Measurements from ENCODE around the gene DLG1. TPM values are rescaled to one million over a fixed set of nuclear protein-coding genes. Genes with fewer than 3 reads are reported as not detected.

DLG1 gene
- total and polyA plus RNA-seq, 2 of the 4 experiments (the other 2 are of a cell fraction) = 21.2 to 57.7 TPM

DNA sequence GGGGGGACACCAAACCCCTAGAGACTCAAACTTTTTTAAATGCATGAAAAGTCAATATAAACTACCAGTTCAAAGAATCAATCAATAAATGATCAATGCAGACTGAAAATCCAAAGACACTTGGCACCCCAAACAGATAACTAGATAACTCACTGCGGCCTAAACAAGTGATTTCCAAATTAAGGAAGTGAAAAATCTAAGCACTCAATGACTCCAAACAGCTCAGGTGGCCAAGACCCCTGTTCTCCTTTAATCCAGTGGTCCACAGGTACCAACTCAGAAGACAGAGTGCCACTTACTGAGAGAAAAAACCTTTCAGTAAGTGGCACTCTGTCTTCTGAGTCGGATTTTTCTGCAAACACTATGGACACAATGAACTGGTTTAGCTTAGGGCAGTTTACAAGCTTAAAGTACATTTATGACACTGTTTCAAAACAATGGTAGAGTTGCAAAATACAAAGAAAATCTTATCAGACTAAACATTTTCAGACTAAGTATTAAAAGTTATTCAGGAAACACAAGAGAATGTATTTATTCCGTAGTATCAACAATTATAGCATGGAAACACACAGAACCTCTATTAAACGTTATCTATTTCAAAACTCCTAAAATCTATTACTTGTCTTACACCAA lies 4.7 kb downstream of the DLG1 start:
- H3K4me2 ChIP-seq (ENCODE audit: low read depth, low read length) = no peak overlapping the region
- WGBS, 2 experiments (ENCODE audit: extremely low coverage in 2 of 2, insufficient read length in 1 of 2) = no CpG with 5 or more reads among the region's 4 CpGs
- ChIA-PET POLR2A (ENCODE audit: unreplicated experiment) (no interaction called here), CTCF (no interaction called here)
- peaks cover 8% of the 10 kb centered on the region for H3K36me3 ChIP-seq (ENCODE audit: control insufficient read depth, insufficient read depth, low read length)
- no peak overlapping the region for H3K27ac ChIP-seq (ENCODE audit: insufficient read depth, low read length)
- no peak overlapping the region for H2BK5ac ChIP-seq (ENCODE audit: low read depth, low read length, poor library complexity, severe bottlenecking)
- no peak overlapping the region for H3K4ac ChIP-seq (ENCODE audit: low read depth, low read length)
- H2AK5ac ChIP-seq (ENCODE audit: low read depth, low read length) = no peak overlapping the region
- ATAC-seq (ENCODE audit: low read depth) = no peak
- H4K20me1 ChIP-seq (ENCODE audit: insufficient read depth, low read length) = peaks cover 15% of the 10 kb centered on the region; the same call in 1 of the 2 replicates
- intact Hi-C loops (cut with micrococcal nuclease) = no loop called here
- dilution Hi-C loops (cut with HindIII; ENCODE audit: low sequenced_read_pairs, unreplicated experiment) = no loop called here
- no peak overlapping the region for H2AFZ ChIP-seq (replicated peaks; ENCODE audit: low read length, poor library complexity)
- no peak overlapping the region for H2BK20ac ChIP-seq (ENCODE audit: low read depth, low read length)
- TF ChIP-seq BHLHE40 (IDR thresholded peaks at IDR 0.05; ENCODE audit: low read depth, low read length) (no peak), POLR2A (IDR thresholded peaks at IDR 0.05; ENCODE audit: low read depth, low read length) (no peak), RCOR1 (IDR thresholded peaks at IDR 0.05; ENCODE audit: insufficient replicate concordance, low read length) (no peak), MAFK (IDR thresholded peaks at IDR 0.05; ENCODE audit: low read depth, low read length) (no peak), MAZ (IDR thresholded peaks at IDR 0.05; ENCODE audit: borderline replicate concordance, low read depth, low read length) (no peak), FOS (IDR thresholded peaks at IDR 0.05; ENCODE audit: low read depth, low read length) (no peak)
- TF ChIP-seq, protein P1, sequence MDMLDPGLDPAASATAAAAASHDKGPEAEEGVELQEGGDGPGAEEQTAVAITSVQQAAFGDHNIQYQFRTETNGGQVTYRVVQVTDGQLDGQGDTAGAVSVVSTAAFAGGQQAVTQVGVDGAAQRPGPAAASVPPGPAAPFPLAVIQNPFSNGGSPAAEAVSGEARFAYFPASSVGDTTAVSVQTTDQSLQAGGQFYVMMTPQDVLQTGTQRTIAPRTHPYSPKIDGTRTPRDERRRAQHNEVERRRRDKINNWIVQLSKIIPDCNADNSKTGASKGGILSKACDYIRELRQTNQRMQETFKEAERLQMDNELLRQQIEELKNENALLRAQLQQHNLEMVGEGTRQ (IDR thresholded peaks at IDR 0.05; ENCODE audit: low read depth, low read length) = no peak
- TF ChIP-seq, protein P2, sequence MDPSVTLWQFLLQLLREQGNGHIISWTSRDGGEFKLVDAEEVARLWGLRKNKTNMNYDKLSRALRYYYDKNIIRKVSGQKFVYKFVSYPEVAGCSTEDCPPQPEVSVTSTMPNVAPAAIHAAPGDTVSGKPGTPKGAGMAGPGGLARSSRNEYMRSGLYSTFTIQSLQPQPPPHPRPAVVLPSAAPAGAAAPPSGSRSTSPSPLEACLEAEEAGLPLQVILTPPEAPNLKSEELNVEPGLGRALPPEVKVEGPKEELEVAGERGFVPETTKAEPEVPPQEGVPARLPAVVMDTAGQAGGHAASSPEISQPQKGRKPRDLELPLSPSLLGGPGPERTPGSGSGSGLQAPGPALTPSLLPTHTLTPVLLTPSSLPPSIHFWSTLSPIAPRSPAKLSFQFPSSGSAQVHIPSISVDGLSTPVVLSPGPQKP (IDR thresholded peaks at IDR 0.05; ENCODE audit: borderline replicate concordance, low read depth, low read length) = no peak
- no peak overlapping the region for H4K5ac ChIP-seq (ENCODE audit: low read depth, low read length)
- no peaks in the 10 kb centered on the region for H3K9me3 ChIP-seq (ENCODE audit: control insufficient read depth, insufficient read depth, low read length)
- H2AK9ac ChIP-seq (replicated peaks; ENCODE audit: low read depth, low read length, poor library complexity) = no peak overlapping the region
- no peak overlapping the region for H4K8ac ChIP-seq (ENCODE audit: low read depth in 2 of 2, low read length in 2 of 2)
- H3K14ac ChIP-seq (replicated peaks; ENCODE audit: low read depth, low read length) = no peak overlapping the region
- H2BK15ac ChIP-seq (ENCODE audit: low read depth, low read length) = no peak overlapping the region
- H3K18ac ChIP-seq (ENCODE audit: low read depth, low read length) = no peak overlapping the region
- H3K4me1 ChIP-seq (ENCODE audit: control insufficient read depth, insufficient read depth, low read length) = peaks cover 7% of the 10 kb centered on the region
- H3K27me3 ChIP-seq (ENCODE audit: control insufficient read depth, insufficient read depth, low read length) = no peaks in the 10 kb centered on the region
- H3K9me1 ChIP-seq (ENCODE audit: insufficient read depth, low read length) = no peaks in the 10 kb centered on the region
- peaks cover 17 to 60% of the 10 kb centered on the region in 2 experiments for H3K79me1 ChIP-seq (ENCODE audit: low read depth in 1 of 2, low read length in 2 of 2)
- H3K23ac ChIP-seq (ENCODE audit: low read depth, low read length) = no peak overlapping the region
- no peak overlapping the region for H3K56ac ChIP-seq (ENCODE audit: extremely low read depth, insufficient read depth, low read length)
- in situ Hi-C loops (cut with MboI; ENCODE audit: low sequenced_read_pairs) = no loop called here
- no peak overlapping the region for H3K9ac ChIP-seq (ENCODE audit: low read depth, low read length)
- BruUV-seq (replicated peaks) = no TSS peak
- H3K4me3 ChIP-seq (ENCODE audit: insufficient read depth, low read depth, low read length) = no peak overlapping the region
- no peak overlapping the region for H2BK120ac ChIP-seq (ENCODE audit: low read depth, low read length)
- no peak overlapping the region for H4K91ac ChIP-seq (ENCODE audit: insufficient read depth, low read depth, low read length)
- DNase-seq = no peak

Data from IMR-90 (cell line).